MCF 10A (cell line): ENCODE results near the gene NSUN6. TPM values are rescaled to one million over a fixed set of nuclear protein-coding genes. Genes with fewer than 3 reads are reported as not detected.
A peak's percentile ranks its signal among the peaks of the same experiment; 100 is the strongest.

Experiments used
- BruUV-seq: library from RNA; stranded (reverse); fragments of 400-500 nt; replicated peaks from 2 replicates; lab custom pipeline; 2021; lab: Mats Ljungman, UMichigan
- CTCF ChIA-PET: fragments of 300-600 bp; sonication (Branson Sonifier 250); formaldehyde crosslinking; extraction: SDS; loops from one replicate; lab custom pipeline; 2021; ENCODE audit warnings: antibody characterized with exemption, inconsistent platforms; lab: Yijun Ruan, JAX
- POLR2A ChIA-PET: fragments of 300-600, 350-650 bp; sonication (Branson Sonifier 250); formaldehyde crosslinking; extraction: SDS; loops from one replicate; lab custom pipeline; 2020; ENCODE audit warnings: antibody characterized with exemption, inconsistent platforms; lab: Yijun Ruan, JAX
- DNase-seq: peaks from one replicate; pipeline ENCODE4 v3.0.0-alpha.2; 2018; ENCODE audit not compliant: unreplicated experiment
- H3K27ac Mint-ChIP-seq: one replicate; pipeline ENCODE4 v1.8.0; 2022; ENCODE audit warnings: mild to moderate bottlenecking, low read depth, mixed read lengths; ENCODE audit not compliant: unreplicated experiment
- H3K27me3 Mint-ChIP-seq: one replicate; pipeline ENCODE4 v1.8.0; 2022; ENCODE audit warnings: mixed read lengths; ENCODE audit not compliant: insufficient read depth, unreplicated experiment
- H3K36me3 Mint-ChIP-seq: one replicate; pipeline ENCODE4 v1.8.0; 2022; ENCODE audit warnings: mild to moderate bottlenecking, moderate library complexity, mixed read lengths; ENCODE audit not compliant: insufficient read depth, unreplicated experiment
- H3K4me1 Mint-ChIP-seq: one replicate; pipeline ENCODE4 v1.8.0; 2022; ENCODE audit warnings: mixed read lengths; ENCODE audit not compliant: insufficient read depth, unreplicated experiment
- H3K4me3 Mint-ChIP-seq: one replicate; pipeline ENCODE4 v1.8.0; 2022; ENCODE audit warnings: mild to moderate bottlenecking, moderate library complexity, mixed read lengths; ENCODE audit not compliant: unreplicated experiment
- H3K9me3 Mint-ChIP-seq: one replicate; pipeline ENCODE4 v1.8.0; 2022; ENCODE audit warnings: mixed read lengths; ENCODE audit not compliant: unreplicated experiment
- intact Hi-C: fragments of 100-400 bp; cut with micrococcal nuclease; formaldehyde crosslinking; loops from 2 replicates; pipeline ENCODE4 v1.14.1; 2022
- total RNA-seq: library from RNA; stranded (reverse); gene quantifications from 2 replicates; pipeline ENCODE4 v1.2.3, GENCODE V29; 2022
- TF ChIP-seq, protein P1 (sequence below): fragments of 200-600 bp; IDR thresholded peaks from one replicate; pipeline ENCODE4 v1.8.0; 2022; ENCODE audit warnings: antibody characterized with exemption, mild to moderate bottlenecking; ENCODE audit not compliant: unreplicated experiment

NSUN6 gene
- total RNA-seq, 1 experiment from 2014 or later = 16.2 TPM

DNA sequence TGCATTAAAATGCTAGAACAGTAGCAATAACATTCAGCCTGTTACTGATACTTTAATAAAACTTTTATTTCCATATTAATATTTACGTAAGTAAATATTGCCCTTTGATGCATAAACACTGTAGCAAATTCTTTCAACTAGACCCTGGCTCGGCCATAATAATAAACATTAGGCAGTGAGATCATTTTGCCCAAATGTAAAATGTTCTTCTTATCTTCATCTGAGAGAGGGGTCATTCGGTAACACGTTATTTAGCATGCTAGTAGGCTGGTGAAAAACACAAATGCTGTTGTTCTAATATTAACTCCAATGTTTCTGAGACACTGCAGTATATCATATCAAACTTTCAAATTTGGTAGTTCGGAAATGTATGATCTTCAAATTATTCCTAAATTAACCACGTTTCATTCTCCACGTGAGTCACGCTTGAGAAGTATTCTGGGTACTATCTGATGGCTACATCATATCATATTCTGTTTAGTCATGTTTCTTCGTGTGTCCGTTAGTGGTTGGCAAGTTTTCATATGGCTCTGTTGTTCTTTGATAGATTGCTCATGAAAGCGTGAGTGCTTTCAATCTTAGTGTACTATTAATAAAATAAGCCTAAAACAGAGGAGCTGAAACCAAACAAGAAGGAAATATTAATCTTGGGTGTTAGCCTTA is 145.8 kb downstream of the NSUN6 start:
- Mint-ChIP-seq H3K4me3 (no peak overlapping the region), H3K4me1 (peaks cover 5% of the 10 kb centered on the region), H3K27me3 (no peaks in the 10 kb centered on the region), H3K27ac (no peak overlapping the region), H3K9me3 (no peaks in the 10 kb centered on the region), H3K36me3 (peaks cover 24% of the 10 kb centered on the region)
- peak; percentile 17 for DNase-seq
- BruUV-seq = no TSS peak
- intact Hi-C loops = no loop called here
- CTCF ChIA-PET = no interaction called here
- POLR2A ChIA-PET = no interaction called here
- TF ChIP-seq, protein P1, sequence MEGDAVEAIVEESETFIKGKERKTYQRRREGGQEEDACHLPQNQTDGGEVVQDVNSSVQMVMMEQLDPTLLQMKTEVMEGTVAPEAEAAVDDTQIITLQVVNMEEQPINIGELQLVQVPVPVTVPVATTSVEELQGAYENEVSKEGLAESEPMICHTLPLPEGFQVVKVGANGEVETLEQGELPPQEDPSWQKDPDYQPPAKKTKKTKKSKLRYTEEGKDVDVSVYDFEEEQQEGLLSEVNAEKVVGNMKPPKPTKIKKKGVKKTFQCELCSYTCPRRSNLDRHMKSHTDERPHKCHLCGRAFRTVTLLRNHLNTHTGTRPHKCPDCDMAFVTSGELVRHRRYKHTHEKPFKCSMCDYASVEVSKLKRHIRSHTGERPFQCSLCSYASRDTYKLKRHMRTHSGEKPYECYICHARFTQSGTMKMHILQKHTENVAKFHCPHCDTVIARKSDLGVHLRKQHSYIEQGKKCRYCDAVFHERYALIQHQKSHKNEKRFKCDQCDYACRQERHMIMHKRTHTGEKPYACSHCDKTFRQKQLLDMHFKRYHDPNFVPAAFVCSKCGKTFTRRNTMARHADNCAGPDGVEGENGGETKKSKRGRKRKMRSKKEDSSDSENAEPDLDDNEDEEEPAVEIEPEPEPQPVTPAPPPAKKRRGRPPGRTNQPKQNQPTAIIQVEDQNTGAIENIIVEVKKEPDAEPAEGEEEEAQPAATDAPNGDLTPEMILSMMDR = no peak

DNA sequence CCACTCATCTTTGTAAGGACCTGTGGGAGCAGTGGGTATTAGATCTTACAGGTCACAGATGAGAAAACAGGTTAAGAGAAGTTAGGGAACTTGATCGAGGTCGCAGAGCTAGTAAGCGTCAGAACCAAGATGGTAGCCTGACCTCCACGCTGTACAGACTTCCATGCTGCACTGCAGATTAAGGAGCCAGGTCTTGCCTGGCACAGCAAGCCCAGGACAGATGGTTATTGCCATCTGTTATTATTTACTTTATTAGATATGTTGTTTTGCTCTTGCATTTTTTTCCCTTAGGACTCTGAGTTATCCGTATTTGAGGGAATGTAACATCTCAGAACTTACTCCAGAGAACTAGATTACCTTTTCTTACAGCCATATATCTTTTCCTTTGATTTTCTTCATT is 147.2 kb downstream of the NSUN6 start:
- Mint-ChIP-seq H3K9me3 (no peaks in the 10 kb centered on the region), H3K4me1 (peaks cover 5% of the 10 kb centered on the region), H3K4me3 (no peak overlapping the region), H3K36me3 (peaks cover 25% of the 10 kb centered on the region), H3K27me3 (no peaks in the 10 kb centered on the region), H3K27ac (no peak overlapping the region)
- intact Hi-C loops = no loop called here
- DNase-seq = no peak
- CTCF ChIA-PET = no interaction called here
- TF ChIP-seq, protein P1 = no peak
- no TSS peak for BruUV-seq
- POLR2A ChIA-PET = no interaction called here

DNA sequence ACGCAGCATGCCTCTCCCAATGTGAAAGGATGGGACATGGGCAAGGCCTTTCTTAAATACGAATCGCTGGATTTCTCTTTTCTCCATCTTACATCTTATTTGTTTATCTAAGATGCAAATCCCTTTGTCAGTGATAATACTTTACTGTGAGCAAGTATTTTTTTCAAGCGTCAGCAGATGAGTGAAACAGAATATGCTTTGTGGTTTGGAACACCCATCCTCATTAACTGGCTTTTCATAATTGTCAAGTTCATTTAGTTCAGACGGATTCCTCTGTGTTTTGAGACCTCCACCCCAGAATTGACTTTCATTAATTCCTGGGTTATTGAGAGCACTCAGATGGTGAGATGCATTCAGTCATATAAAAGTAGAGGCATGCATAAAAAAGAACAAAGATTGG is 149.8 kb downstream of the NSUN6 start:
- intact Hi-C loops = no loop called here
- no peaks in the 10 kb centered on the region for H3K27me3 Mint-ChIP-seq
- H3K36me3 Mint-ChIP-seq = peaks cover 20% of the 10 kb centered on the region
- no peak for DNase-seq
- no peak overlapping the region for H3K27ac Mint-ChIP-seq
- no peak overlapping the region for H3K4me3 Mint-ChIP-seq
- ChIA-PET CTCF (no interaction called here), POLR2A (interaction anchor here (1.9 kb wide), 1 partner anchor 14 kb away, joined by 5 read pairs; no protein-coding TSS in a partner anchor)
- no peaks in the 10 kb centered on the region for H3K9me3 Mint-ChIP-seq
- H3K4me1 Mint-ChIP-seq = peaks cover 5% of the 10 kb centered on the region
- no TSS peak for BruUV-seq
- TF ChIP-seq, protein P1 = no peak

DNA sequence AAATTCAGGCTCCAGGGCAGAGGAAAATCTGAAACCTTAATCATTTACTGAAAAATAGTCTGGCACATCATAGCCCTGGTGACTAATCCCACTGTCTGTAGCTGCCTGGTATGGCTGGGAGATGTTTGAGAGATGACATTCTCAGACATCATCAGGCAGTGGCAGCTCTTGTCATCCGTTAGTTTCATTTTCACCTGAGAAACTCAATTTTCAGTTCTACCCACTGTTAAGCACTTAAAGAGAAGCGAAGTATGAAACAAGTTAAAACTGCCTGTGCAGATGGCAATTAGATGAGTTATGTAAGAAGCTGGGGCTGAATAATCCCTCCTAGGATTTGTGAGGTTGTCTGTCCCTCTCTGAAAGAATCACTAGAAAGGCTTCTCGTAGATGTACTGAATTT is 150.2 kb downstream of the NSUN6 start:
- Mint-ChIP-seq H3K4me1 (peaks cover 5% of the 10 kb centered on the region), H3K27ac (no peak overlapping the region), H3K9me3 (no peaks in the 10 kb centered on the region), H3K4me3 (no peak overlapping the region), H3K27me3 (no peaks in the 10 kb centered on the region), H3K36me3 (peaks cover 20% of the 10 kb centered on the region)
- CTCF ChIA-PET = interaction anchor here (0.6 kb wide), 1 partner anchor 155 kb away, joined by 3 read pairs; no protein-coding TSS in a partner anchor
- TF ChIP-seq, protein P1 = no peak
- intact Hi-C loops = no loop called here
- BruUV-seq = no TSS peak
- DNase-seq = peak; percentile 37
- POLR2A ChIA-PET = no interaction called here
